Measurements from ENCODE around the gene HS3ST5.
"Not testable (repeated sequence)": the region's sequence is repeated elsewhere in the genome, so short reads cannot be mapped to it uniquely, and the experiment has no call there.

The HS3ST5 gene

GRCh38 chr6:114108119-114109002, 234.5 kb downstream of the HS3ST5 start:
- no peak for DNase-seq (ENCODE audit: extremely low read depth in 1 of 2, low read depth in 1 of 2)

GRCh38 chr6:114106020-114106419, 236.8 kb downstream of the HS3ST5 start:
- DNase-seq (ENCODE audit: extremely low read depth in 1 of 2, low read depth in 1 of 2): no peak

DNA sequence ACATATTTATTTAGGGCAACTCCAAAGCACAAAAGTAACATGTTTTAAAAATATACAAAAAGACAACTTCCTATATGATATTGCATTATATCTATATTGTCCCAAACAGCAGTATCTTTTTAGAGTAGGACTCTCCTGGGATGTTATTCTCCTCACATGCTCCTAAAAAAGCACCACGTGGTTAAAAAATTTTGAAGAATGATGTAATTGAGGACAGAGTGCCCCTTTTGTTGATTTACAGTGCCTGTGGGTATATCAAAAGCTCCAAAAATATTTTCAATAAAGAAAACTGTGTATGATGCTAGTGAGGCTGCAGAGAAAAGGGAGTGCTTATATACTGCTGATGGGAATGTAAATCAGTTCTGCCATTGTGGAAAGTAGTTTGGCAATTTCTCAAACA, 241.6 kb downstream of the HS3ST5 start:
- DNase-seq (ENCODE audit: extremely low read depth in 1 of 2, low read depth in 1 of 2): no peak

DNA sequence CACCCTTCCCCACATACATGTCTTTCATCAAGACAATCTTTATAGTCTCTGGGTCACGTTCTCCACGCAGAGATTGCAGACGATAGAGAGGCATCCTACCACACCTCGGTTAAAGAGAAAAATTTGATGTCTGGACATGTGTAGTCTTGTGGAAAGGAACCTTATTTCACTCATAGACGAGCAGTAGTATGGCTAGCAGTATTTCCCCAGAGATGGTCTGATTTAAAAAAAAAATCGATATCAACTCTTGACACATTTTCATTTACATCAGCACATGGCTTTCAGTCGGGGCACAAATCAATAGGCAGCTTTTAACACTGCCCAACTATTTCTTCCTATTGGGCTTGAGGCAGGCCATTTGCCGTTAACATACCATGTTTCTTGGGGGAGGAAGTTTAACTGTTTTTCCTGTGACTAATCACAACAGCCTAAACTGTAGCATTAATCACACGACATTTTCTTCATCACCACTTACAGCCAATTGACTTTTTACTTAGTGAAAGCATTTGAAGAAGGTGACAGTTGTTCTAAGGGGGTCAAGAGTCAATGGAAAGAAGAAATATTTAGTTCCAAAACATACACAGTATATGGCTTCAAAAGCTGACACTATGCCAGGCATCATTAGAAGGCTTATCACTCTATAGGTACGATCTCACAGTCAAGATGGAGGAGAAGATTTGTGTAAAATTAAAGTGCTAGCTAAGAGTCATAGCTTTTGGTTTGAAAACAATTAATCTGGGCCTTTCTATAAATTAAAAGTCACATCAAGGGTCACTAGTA, 242.4 kb downstream of the HS3ST5 start:
- no peak for DNase-seq (ENCODE audit: extremely low read depth in 1 of 2, low read depth in 1 of 2)

GRCh38 chr6:114096561-114097172, 246.2 kb downstream of the HS3ST5 start:
- DNase-seq (ENCODE audit: extremely low read depth in 1 of 2, low read depth in 1 of 2): no peak

DNA sequence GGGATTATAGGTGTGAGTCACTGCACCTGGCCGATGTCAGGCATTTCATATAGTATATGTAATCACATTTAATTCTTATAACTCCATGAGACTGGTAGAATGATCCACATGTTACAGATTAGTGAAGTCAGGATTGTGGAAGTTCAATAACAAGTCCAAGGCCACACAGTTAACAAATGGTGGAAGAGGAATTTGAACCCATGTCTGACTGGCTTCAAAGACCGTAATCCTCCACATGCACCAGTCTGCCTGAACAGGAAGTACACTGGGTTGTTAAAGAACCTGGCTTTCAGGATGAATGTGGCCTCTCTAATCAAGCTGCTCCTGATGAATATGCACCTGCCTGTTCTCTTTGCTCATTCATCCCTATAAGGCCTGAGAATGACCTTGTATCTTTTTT, 249.9 kb downstream of the HS3ST5 start:
- no peak for DNase-seq (ENCODE audit: extremely low read depth in 1 of 2, low read depth in 1 of 2)

- no peak for DNase-seq (ENCODE audit: extremely low read depth in 1 of 2, low read depth in 1 of 2)
These were observed 252.2 kb downstream of the HS3ST5 start for GRCh38 chr6:114090626-114091025.

GRCh38 chr6:114087496-114087895, 255.3 kb downstream of the HS3ST5 start:
- no peak for DNase-seq (ENCODE audit: extremely low read depth in 1 of 2, low read depth in 1 of 2)

- no peak for DNase-seq (ENCODE audit: extremely low read depth in 1 of 2, low read depth in 1 of 2)
These were observed 257.6 kb downstream of the HS3ST5 start for GRCh38 chr6:114085211-114085610.

DNA sequence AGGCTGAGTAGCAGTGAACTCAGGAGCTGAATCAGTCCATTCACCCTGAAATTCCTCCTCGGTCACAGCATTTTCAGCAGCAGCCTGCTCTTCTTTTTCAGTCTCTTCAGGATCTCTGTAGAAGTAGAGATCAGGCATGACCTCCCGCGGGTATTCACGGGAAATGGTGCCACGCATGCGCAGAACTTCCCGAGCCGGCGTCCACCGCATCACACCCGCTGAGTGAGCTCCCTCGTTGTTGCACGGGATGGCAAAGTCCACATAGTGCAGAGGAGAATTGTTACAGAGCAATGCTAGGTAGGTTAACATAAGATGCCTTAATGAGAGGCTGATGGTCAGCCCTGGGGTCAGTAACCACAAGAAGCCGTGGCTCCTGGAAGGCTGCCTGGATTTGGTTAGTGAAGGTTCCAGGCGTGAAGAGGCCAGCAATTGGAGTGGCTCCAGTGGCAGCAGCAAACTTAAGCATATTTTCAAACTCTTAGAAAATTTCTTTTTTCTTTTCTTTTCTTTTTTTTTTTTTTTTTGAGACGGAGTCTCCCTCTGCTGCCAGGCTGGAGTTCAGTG, 258.4 kb downstream of the HS3ST5 start:
- DNase-seq (ENCODE audit: extremely low read depth in 1 of 2, low read depth in 1 of 2): no peak

DNA sequence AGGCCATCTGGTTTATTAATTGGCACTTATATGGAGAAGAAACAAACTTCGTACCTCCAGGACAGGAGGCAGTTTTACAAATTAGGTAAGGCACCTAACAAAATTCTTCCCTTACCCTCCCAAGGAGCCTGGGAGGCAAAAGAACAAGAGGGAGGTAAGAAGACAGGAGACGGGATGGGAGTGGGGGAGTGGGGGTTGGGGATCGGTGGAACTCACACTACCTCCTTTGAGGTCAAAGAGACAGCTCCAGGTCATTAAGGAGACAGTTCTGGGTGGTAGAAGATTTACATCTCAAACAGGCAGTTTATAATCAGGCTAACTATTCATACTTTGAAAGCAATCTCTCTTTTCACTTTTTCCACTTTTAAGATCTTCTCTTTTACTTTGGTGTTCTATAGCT, 259.6 kb downstream of the HS3ST5 start:
- no peak for DNase-seq (ENCODE audit: extremely low read depth in 1 of 2, low read depth in 1 of 2)

DNA sequence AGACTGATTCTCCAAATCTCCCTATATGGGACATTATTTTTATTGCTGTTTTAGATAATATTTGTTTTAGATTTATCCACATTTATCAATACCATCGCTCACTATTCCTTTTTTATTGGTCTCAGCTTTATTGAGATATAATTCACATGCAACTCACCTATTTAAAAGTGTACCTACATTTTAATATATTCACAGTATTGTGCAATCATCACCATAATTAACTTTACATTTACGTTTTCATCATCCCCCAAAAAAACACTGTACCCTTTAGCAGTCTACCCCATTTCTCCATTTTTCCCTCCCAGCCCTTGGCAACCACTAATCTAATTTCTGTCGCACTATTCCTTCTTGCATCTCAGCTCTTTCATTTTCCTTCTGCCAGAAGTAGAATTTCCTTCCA, 261.1 kb downstream of the HS3ST5 start:
- DNase-seq (ENCODE audit: extremely low read depth in 1 of 2, low read depth in 1 of 2): no peak

GRCh38 chr6:114080891-114081510, 261.8 kb downstream of the HS3ST5 start:
- no peak for DNase-seq (ENCODE audit: extremely low read depth in 1 of 2, low read depth in 1 of 2)

- DNase-seq (ENCODE audit: extremely low read depth in 1 of 2, low read depth in 1 of 2): not testable (repeated sequence)
These were observed 262.4 kb downstream of the HS3ST5 start for GRCh38 chr6:114080410-114080809.

- DNase-seq (ENCODE audit: extremely low read depth in 1 of 2, low read depth in 1 of 2): no peak
These were observed 267.0 kb downstream of the HS3ST5 start for GRCh38 chr6:114075777-114076176.

- DNase-seq (ENCODE audit: extremely low read depth in 1 of 2, low read depth in 1 of 2): no peak
These were observed 267.5 kb downstream of the HS3ST5 start for GRCh38 chr6:114075300-114075699.

GRCh38 chr6:114068771-114069170, 274.1 kb downstream of the HS3ST5 start:
- DNase-seq (ENCODE audit: extremely low read depth in 1 of 2, low read depth in 1 of 2): no peak

DNA sequence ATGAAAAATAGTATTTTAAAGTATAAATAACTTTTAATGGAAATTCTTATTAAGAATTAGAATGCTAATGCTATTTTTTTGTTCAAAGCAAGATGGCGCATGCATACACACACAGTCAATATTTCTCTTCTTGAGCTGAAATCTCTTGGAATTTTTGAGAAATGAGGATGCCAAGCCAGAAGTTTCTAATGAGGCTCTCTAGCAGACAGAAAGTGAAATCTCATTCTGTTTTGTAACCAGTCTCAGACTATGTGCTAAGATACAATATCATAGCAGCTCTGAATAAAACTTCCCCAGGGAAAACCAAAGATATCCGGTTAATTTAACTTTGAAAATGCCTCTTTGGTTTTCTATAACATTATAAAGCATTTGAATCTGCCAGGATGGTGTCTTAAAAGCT, 274.7 kb downstream of the HS3ST5 start:
- DNase-seq (ENCODE audit: extremely low read depth in 1 of 2, low read depth in 1 of 2): no peak

DNA sequence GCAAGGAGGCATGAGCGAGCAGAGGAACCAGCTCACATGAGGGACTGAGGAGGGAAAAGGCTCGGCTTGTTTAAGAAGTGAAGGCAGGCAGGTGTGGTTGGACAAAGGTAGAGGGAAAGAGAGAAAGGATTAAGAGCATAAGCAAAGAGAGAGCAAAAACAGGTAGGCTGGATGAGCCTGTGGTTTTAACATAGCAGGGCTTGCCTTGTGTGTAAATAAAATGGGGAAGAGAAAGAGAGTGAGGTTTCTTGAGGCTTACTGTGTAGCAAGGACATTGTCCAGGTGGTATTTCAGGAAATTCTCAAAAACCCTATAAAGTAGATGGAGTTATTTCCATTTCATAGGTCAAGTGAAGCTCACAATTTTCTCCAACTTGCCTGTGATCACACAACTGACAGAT, 278.0 kb downstream of the HS3ST5 start:
- no peak for DNase-seq (ENCODE audit: extremely low read depth in 1 of 2, low read depth in 1 of 2)

GRCh38 chr6:114063956-114064355, 278.9 kb downstream of the HS3ST5 start:
- no peak for DNase-seq (ENCODE audit: extremely low read depth in 1 of 2, low read depth in 1 of 2)

GRCh38 chr6:114062199-114062598, 280.6 kb downstream of the HS3ST5 start:
- DNase-seq (ENCODE audit: extremely low read depth in 1 of 2, low read depth in 1 of 2): no peak
